Esophagus (tissue), 2 donors: ENCODE data around the gene STX1A. TPM values are rescaled to one million over a fixed set of nuclear protein-coding genes. Genes with fewer than 3 reads are reported as not detected.

Experiments
- H3K27ac ChIP-seq, 2 donors: one replicate each; pipeline ENCODE4 v1.5.1; 2013; ENCODE audit warnings: low read depth in 2 of 2, mild to moderate bottlenecking in 2 of 2, inconsistent platforms in 1 of 2, low read length in 1 of 2, moderate library complexity in 1 of 2
- H3K27me3 ChIP-seq, 2 donors: one replicate each; pipeline ENCODE4 v1.6.1; 2013; ENCODE audit warnings: low read length in 2 of 2, control low read depth in 1 of 2, mild to moderate bottlenecking in 1 of 2; ENCODE audit not compliant: insufficient read depth in 2 of 2, control insufficient read depth in 1 of 2
- H3K36me3 ChIP-seq, 2 donors: one replicate each; pipeline ENCODE4 v1.6.1; 2013; ENCODE audit warnings: low read length in 1 of 2; ENCODE audit not compliant: control insufficient read depth in 2 of 2, insufficient read depth in 2 of 2
- H3K4me1 ChIP-seq, 2 donors: one replicate each; pipeline ENCODE4 v1.6.1; 2013; ENCODE audit warnings: low read length in 1 of 2; ENCODE audit not compliant: control insufficient read depth in 2 of 2, insufficient read depth in 2 of 2
- H3K4me3 ChIP-seq, 2 donors: one replicate each; pipeline ENCODE4 v1.5.1; 2013; ENCODE audit warnings: low read length in 2 of 2, mild to moderate bottlenecking in 2 of 2, low read depth in 1 of 2, moderate library complexity in 1 of 2
- H3K9me3 ChIP-seq, 2 donors: one replicate each; pipeline ENCODE4 v1.6.1; 2013; ENCODE audit warnings: mild to moderate bottlenecking in 2 of 2, low read depth in 1 of 2, low read length in 1 of 2, moderate library complexity in 1 of 2; ENCODE audit not compliant: control insufficient read depth in 2 of 2, insufficient read depth in 1 of 2
- WGBS, 2 donors: extraction: QIAGEN DNeasy Blood & Tissue Kit; methylation state at CpG; one replicate each; pipeline ENCODE4 v1.1.7; 2013; 5-methylcytosine and 5-hydroxymethylcytosine counted together
- polyA plus RNA-seq, 2 donors: library from polyadenylated mRNA; stranded (reverse); fragments of 200-250 nt; gene quantifications; one replicate each; pipeline ENCODE4 v1.2.3, GENCODE V29; 2013
- donor health status: healthy with polysubstance abuse.
- donor health status: Bipolar disorder and iron deficiency.

STX1A gene
- polyA plus RNA-seq, 2 donors, result 1.6 to 2.4 TPM

GRCh38 chr7:73690646-73691045 is 28.8 kb downstream of the STX1A start:
- Histone ChIP-seq H3K27me3 (no peaks in the 10 kb centered on the region), H3K36me3 (peaks cover 21 to 39% of the 10 kb centered on the region in 2 donors), H3K27ac (no peak overlapping the region), H3K4me3 (no peak overlapping the region), H3K4me1 (peaks cover 0 to 2% of the 10 kb centered on the region in 2 donors), H3K9me3 (peaks cover 0 to 2% of the 10 kb centered on the region in 2 donors)
- 80 to 83% methylated on average over 7 of the region's 7 CpGs for WGBS, 2 donors

GRCh38 chr7:73688288-73688687 is 31.2 kb downstream of the STX1A start:
- 91 to 94% methylated on average over 8 of the region's 8 CpGs for WGBS, 2 donors
- no peaks in the 10 kb centered on the region for H3K27me3 ChIP-seq
- no peaks in the 10 kb centered on the region for H3K9me3 ChIP-seq
- no peak overlapping the region for H3K4me3 ChIP-seq
- no peak overlapping the region for H3K27ac ChIP-seq
- H3K4me1 ChIP-seq, result peaks cover 2 to 4% of the 10 kb centered on the region in 2 donors
- peaks cover 7 to 21% of the 10 kb centered on the region in 2 donors for H3K36me3 ChIP-seq

- Histone ChIP-seq H3K36me3 (peaks cover 3 to 12% of the 10 kb centered on the region in 2 donors), H3K4me1 (peaks cover 4 to 8% of the 10 kb centered on the region in 2 donors), H3K4me3 (no peak overlapping the region), H3K27me3 (no peaks in the 10 kb centered on the region), H3K9me3 (no peaks in the 10 kb centered on the region), H3K27ac (no peak overlapping the region)
- WGBS, 2 donors, result 95 to 97% methylated on average over 18 of the region's 18 CpGs
These were observed 34.2 kb downstream of the STX1A start for GRCh38 chr7:73685311-73685710.

- Histone ChIP-seq H3K4me1 (peaks cover 4 to 8% of the 10 kb centered on the region in 2 donors), H3K9me3 (no peaks in the 10 kb centered on the region), H3K4me3 (peak overlapping the region; percentile 66 to 79), H3K27ac (peak overlapping the region; percentile 68 to 74), H3K27me3 (no peaks in the 10 kb centered on the region), H3K36me3 (peaks cover 3 to 10% of the 10 kb centered on the region in 2 donors)
- WGBS, 2 donors, result 21 to 26% methylated on average over 55 to 58 of the region's 58 CpGs
These were observed 35.4 kb downstream of the STX1A start for GRCh38 chr7:73683788-73684693.

GRCh38 chr7:73683056-73683787 is 36.2 kb downstream of the STX1A start, which contains the start of the genes BUD23 and DNAJC30:
BUD23 (plus strand) TSS chr7:73683597; CDS start chr7:73683626, 29 bp downstream.
DNAJC30 (minus strand) TSS chr7:73683453; CDS start chr7:73683423, 30 bp downstream.
- Histone ChIP-seq H3K9me3 (no peaks in the 10 kb centered on the region), H3K27ac (peak within 1 kb of the TSS; percentile 83 to 84), H3K27me3 (no peaks in the 10 kb centered on the region), H3K4me1 (peaks cover 4 to 8% of the 10 kb centered on the region in 2 donors), H3K4me3 (peak within 1 kb of the TSS; percentile 66 to 86), H3K36me3 (peaks cover 3 to 8% of the 10 kb centered on the region in 2 donors)
- 0 to 1% methylated on average over 68 of the region's 68 CpGs for WGBS, 2 donors

- peaks cover 3 to 5% of the 10 kb centered on the region in 2 donors for H3K36me3 ChIP-seq
- 1% methylated on average over 33 of the region's 33 CpGs for WGBS, 2 donors
- peak overlapping the region; percentile 66 to 86 for H3K4me3 ChIP-seq
- peaks cover 0 to 3% of the 10 kb centered on the region in 2 donors for H3K9me3 ChIP-seq
- peaks cover 4 to 8% of the 10 kb centered on the region in 2 donors for H3K4me1 ChIP-seq
- H3K27me3 ChIP-seq, result no peaks in the 10 kb centered on the region
- peak overlapping the region; percentile 83 to 84 for H3K27ac ChIP-seq
These were observed 36.8 kb downstream of the STX1A start for GRCh38 chr7:73682745-73683055.

GRCh38 chr7:73681031-73681430 is 38.4 kb downstream of the STX1A start:
- Histone ChIP-seq H3K27ac (no peak overlapping the region), H3K36me3 (no peaks in the 10 kb centered on the region), H3K4me1 (peaks cover 4 to 8% of the 10 kb centered on the region in 2 donors), H3K4me3 (no peak overlapping the region), H3K9me3 (peaks cover 0 to 3% of the 10 kb centered on the region in 2 donors), H3K27me3 (no peaks in the 10 kb centered on the region)
- WGBS, 2 donors, result 76 to 77% methylated on average over 8 of the region's 8 CpGs

GRCh38 chr7:73680501-73680900 is 39.0 kb downstream of the STX1A start:
- no peaks in the 10 kb centered on the region for H3K36me3 ChIP-seq
- peaks cover 4 to 8% of the 10 kb centered on the region in 2 donors for H3K4me1 ChIP-seq
- no peak overlapping the region for H3K4me3 ChIP-seq
- H3K27ac ChIP-seq, result no peak overlapping the region
- 75 to 82% methylated on average over 7 of the region's 7 CpGs for WGBS, 2 donors
- peaks cover 0 to 3% of the 10 kb centered on the region in 2 donors for H3K9me3 ChIP-seq
- no peaks in the 10 kb centered on the region for H3K27me3 ChIP-seq

GRCh38 chr7:73679709-73680108 is 39.8 kb downstream of the STX1A start:
- WGBS, 2 donors, result 88 to 95% methylated on average over 2 of the region's 2 CpGs
- Histone ChIP-seq H3K4me3 (no peak overlapping the region), H3K4me1 (peaks cover 4 to 8% of the 10 kb centered on the region in 2 donors), H3K27ac (no peak overlapping the region), H3K9me3 (peaks cover 0 to 3% of the 10 kb centered on the region in 2 donors), H3K36me3 (no peaks in the 10 kb centered on the region), H3K27me3 (no peaks in the 10 kb centered on the region)
